SK-MEL-5 (cell line): ENCODE results near the gene S1PR3. TPM values are rescaled to one million over a fixed set of nuclear protein-coding genes. Genes with fewer than 3 reads are reported as not detected.
"Not testable (repeated sequence)": the region's sequence is repeated elsewhere in the genome, so short reads cannot be mapped to it uniquely, and the experiment has no call there.

ENCODE experiments used
- DNase-seq: peaks from one replicate; pipeline ENCODE4 v3.0.0-alpha.2; 2016; ENCODE audit warnings: low read depth, low spot score
- in situ Hi-C: cut with HindIII; loops from 2 replicates; pipeline ENCODE4 v1.10.0; 2016; ENCODE audit warnings: low sequenced_read_pairs, high pct_unique_total_duplicates, low pct_unique_long_range_greater_than_20kb
- polyA plus RNA-seq, 2 experiments: library from polyadenylated mRNA; depleted of rRNA; stranded (reverse); fragments of >200 nt; gene quantifications; 2 replicates each; pipeline ENCODE4 v1.2.3, GENCODE V29; 2015
- total RNA-seq: library from RNA; depleted of rRNA; stranded (reverse); fragments of >200 nt; shearing (Covaris generic); gene quantifications from 2 replicates; pipeline ENCODE4 v1.2.3, GENCODE V29; 2014; rRNA removed

Gene S1PR3
- 0.50 and 0.56 TPM in 2 replicates for total RNA-seq
- 0.80 and 0.93 TPM in 2 replicates for polyA plus RNA-seq (2015; cell fraction: cytosol; rRNA removed)
- polyA plus RNA-seq (2015; cell fraction: nucleus; rRNA removed): 0.50 and 2.8 TPM in 2 replicates

DNA sequence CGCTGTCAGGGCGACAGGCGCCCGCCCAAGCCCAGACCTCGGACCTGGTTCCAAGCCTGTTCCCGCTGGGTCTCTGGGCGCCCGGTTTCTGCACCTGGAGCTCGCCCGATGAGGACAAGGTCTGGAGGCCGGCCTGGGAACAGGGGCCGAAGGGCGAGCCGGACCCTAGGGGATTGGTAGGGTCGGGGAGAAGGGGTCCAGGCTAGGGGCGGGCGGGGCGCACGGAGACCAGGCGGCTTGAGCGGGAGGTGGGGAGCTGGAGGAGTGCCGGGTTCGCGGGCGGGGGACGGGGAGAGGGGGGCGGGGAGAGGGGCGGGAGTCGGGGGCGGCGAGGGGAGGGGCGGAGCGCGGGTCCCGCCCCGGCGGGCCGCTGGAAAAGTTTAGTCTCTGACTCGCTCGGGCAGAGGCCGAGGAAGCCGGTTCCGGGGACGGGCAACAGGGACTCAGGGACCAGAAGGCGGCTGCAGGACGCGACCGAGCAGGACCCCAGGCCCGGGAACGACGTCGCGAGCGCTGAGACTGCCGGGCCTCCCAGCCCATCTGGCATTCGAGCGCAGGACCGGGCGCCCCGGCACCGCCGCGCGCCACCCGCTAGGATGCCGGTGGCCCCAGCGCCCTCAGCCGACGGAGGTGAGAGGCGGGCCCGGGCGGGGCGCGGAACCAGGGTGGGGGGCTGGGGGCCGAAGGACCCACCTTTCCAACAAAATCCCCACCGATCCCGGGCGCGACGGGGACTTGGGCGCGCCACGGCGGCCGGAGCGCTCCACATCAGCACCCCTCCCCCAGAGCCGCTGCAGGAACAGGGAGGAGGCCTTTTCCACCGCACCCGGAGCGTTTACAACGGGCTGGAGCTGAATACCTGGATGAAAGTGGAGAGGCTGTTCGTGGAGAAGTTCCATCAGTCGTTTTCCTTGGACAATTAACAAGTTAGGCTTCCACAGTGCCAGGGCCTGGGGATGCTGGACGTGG is at the start of gene S1PR3:
Gene S1PR3 (plus strand): TSS at position 403 of the 969 bp plus-strand sequence. CDS start 9,733 bp downstream, outside the sequence.
- in situ Hi-C loops: no loop called here
- peak; percentile 9 for DNase-seq

DNA sequence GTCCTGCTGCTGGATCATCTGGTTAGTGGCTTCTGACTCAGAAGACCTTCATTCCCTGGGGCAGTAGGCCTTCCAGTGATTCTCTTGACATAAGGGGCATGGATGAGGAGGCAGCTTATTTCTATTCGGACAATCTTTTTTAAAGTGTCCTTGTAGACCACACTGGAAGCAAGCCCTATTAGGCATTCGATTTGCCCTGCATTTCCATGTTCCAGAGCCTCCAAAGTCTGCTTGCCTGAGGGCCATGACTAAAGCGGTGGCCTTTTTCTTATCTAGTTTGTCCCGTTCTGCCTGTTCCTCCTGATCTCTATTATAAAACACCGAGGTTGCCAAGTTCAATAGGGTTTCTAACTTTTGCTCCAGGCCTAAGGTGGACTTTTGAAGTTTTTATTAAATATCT is 49.7 kb upstream of the S1PR3 start:
- in situ Hi-C loops, DNase-seq: not testable (repeated sequence)

DNA sequence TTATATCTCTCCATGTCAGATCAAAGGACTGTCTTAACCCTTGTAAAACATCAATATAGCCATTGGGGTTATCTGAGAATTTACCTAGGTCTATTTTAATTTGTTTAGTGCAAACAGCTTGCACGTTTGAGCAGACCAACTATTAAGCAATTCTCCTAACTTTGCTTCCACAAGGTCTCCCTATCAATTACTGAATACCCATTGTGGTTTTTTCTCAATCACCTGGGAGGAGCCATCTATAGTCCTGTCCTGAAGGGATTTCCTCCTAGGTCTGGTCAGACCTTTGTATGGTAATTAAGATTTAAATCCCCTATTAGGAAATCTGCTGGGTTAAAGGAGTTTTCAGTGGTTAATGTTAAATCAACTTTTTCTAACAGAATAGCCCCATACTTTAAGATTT is 48.9 kb upstream of the S1PR3 start:
- no peak for DNase-seq
- in situ Hi-C loops: no loop called here

DNA sequence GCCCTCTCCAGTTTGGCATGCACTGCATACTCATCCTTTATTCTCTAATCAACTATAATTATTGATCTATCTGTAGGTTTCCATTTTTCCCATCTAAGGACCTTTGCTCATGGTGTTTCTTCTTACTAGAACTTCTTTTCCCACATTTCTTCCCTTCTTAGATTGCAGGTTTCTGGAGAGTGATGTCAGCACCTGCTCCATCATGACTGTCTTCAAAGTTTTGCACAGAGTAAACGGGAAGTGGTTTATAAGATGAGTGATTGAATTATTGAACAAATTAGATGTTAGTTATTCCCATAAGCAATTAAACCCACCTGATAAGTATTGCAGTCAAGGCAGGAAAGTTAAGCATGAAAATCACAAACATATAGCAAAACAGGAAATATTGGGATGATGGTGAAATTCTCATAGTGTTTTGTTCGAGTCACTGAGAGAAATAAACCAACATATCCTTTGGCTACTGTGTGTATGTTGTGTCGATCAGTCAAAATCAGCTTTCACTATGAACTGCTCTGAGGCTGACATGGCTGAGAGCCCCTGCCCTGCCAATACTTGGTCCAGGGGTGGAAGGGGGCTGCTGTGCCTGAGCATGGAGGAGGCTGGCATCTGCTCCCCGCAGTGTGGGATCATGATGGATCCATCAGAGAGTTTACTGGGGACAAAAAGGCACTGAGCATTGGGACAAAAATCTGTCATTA is 45.5 kb upstream of the S1PR3 start:
- DNase-seq: no peak
- in situ Hi-C loops: no loop called here

DNA sequence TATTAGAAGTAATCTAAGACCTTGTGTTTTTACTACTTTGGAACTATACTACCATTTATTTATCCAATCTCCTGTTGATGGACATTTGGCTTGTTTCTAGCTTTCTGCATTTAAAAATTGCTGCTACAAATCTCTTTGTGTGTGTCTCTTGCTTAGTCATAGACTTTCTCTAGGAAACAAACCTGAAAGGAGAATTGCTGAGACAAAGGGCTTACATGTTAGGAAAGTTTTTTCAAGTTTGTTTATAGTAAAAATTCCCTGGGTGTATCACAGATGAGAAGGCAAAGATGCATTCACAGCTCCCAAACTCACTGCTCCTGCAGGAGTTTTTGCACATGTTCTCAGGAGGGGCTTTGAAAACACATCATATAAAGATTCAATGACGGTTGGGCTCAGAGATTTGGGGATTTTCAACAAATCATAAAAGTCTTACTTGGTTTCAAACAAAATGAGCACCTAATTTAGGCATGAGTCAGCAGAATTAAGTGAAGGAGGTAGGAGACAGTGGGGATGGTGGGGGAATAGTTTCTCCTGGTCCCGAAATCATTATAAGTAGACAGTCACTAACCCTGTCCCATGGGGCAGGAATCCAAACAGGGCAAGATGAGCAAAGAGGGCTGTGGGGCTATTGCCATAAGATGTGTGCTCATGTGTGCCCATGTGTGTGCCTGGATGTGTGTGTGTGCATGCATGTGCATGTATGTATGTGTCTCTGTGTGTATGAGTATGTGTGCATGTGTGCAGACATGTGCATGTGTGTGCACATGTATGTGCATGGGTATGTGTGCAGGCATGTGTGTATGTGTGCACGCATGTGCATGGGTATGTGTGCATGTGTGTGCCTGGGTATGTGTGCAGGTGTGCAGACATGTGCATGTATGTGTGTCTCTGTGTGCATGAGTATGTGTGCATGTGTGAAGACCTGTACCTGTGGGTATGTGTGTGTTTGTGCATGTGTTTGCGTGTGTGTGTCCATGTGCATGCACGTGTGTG is 43.4 kb upstream of the S1PR3 start:
- in situ Hi-C loops: no loop called here
- no peak for DNase-seq

DNA sequence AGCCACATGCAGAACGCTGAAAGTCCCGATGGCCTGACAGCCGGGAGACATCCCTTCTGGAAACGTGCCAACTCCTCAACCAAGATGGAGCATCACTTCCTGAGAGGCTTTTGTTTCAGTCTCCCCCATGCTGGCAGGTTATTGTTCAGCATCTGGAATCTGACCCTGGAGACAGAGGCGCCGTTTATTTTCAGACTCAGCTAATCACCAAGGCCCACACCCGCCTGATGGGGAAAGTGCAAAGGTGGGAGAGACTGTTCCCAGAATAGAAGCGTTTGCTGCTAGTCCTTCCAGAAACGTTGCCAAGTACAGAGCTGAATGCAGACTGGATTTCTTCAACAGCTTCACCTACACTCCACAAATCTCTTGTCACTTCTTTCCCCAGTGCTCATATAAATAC is 41.8 kb upstream of the S1PR3 start:
- in situ Hi-C loops: no loop called here
- no peak for DNase-seq

DNA sequence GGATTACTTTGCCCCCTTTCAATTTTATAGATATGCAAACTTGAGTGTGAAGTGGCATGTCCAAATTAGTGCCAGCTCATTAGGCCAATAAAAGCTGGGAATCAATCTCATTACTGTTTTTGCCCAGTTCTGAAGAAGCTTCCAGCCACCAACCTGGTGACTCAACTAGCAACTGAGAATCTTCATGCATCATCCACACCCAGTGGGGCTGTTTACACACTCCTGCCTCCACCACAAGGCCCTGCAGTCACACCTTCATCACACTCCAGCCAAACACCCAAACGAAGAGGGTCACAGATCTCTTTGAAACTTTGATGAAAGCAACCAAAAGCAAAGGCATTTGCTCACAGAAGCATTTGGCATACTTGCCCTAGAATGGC is 41.3 kb upstream of the S1PR3 start:
- in situ Hi-C loops: no loop called here
- no peak for DNase-seq

DNA sequence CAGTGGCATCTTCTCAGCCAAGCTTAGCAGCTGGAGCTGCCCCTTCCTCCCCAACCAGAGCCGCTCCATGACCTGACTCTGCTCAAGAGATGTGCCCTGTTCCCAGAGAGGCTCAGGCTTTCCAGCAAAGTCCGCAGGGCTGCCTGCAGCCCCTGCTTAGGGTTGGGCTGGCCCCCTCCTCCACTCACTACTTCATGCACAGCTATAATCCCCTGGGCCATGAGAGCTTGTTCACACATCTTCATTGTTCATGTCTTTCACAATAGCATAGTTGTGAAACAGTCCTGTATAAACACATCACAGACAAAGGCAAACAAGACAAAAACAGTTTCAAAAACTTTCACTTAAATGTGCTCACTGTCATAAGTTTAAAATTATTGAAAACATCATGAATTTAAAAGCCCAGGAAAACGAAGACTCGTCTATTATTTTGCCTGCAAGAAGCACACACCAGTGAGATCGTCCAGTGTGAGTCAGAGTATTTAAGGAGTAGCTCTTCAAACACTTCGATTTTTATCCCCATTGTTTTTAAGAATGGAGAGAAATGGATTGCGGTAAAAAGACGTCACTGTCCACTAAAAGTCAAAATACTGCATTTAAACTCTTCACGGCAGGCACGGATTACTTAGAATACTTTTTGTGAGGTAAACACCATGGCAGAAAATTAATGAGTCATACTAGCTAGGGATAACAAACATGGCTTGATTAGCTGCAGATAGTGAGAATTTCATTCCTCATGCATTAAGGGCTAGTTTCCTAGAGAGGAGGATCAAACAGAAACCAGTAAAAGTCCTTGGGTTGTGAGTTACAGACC is 40.7 kb upstream of the S1PR3 start:
- in situ Hi-C loops: no loop called here
- no peak for DNase-seq

DNA sequence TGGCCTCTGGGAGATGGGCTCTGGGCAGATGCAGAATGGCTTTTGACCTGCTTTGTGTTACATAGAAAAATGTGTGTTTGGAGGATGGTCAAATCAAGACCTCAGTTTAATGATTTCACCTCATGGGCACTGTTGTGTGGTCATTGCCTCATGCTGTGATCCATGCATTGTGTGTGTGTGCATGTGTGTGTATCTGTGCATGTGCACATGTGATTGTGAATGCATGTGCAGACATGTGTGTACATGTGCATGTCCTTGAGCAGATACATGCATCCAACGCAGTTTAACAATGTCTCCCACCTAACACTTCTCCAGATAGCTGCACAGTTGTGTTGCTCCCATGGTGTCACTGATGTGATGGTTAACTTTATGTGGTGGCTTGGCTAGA is 40.1 kb upstream of the S1PR3 start:
- no peak for DNase-seq
- in situ Hi-C loops: no loop called here

DNA sequence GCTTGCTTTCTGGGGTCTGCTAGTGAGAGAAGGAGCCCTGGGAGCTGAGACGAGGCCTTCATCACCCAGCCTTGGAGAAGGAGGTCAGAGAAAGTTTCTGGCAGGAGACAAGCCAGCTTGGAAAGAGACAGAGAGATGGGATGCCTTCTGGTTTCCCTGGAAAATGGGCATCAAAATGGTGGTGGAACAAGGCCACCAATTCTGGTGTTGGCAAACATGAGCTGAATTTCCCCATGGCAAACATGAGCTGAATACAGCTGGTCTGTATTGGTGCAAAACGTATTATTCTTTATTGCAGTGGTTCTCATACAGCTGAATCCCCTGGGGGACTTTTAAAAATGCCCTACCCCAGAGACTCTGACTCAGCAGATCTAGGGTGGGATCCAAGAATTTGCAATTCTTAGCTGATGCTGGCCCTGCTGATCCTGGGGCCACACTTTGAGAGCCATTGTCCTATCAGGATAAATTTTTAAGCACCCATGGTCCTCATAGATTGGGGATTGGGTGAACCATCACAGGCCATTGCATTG is 39.1 kb upstream of the S1PR3 start:
- no peak for DNase-seq
- in situ Hi-C loops: no loop called here

DNA sequence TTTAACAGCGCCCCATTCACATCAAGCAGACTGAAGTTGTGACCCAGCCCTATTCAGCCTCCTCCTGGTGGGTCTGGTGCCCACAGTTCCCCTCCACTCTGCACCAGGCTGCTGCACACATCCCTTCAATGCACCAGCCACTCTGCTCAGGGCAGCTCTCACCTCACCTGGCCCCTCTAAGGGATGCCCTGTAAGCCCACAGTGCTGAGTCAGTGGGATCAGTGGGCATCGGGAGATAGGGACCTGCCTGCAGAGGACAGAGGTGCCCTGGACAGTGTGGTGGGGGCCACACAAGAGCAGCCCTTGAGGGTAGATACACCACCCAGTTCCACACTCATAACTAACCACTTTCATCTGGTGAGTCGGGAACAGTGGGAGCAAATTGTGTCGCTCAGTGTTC is 38.3 kb upstream of the S1PR3 start:
- in situ Hi-C loops: no loop called here
- DNase-seq: no peak

DNA sequence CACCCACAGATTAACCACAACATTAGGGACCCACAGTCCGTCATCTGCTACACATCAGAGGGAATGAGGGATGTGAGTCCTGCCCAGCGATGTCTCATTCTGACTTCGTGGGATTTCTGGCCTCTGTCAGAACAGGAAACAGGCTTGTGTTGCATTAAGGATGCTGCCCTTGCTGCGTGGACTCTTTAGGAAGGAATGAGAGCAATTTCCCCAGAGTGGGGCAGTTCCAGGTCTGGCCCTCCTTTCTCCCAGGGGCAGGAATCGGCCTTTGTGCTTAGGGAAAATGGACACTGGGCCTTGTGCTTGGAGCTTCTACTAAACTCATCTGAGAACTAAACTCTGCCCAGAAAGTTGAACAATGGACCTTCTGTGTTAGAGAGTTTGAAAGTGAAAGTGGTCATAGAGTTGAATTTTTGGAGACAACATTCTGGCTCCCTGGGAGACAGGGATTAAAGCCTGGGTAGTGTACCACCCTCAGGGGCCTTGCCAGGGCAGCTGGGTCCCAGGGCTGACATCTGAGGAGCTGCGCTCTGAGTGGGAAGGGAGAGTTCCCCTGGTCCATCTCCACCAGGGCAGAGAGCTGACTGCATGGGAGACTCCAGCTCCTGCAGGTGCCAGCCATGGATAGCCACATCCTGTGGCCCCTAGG is 37.8 kb upstream of the S1PR3 start:
- DNase-seq: peak; percentile 61
- in situ Hi-C loops: no loop called here

DNA sequence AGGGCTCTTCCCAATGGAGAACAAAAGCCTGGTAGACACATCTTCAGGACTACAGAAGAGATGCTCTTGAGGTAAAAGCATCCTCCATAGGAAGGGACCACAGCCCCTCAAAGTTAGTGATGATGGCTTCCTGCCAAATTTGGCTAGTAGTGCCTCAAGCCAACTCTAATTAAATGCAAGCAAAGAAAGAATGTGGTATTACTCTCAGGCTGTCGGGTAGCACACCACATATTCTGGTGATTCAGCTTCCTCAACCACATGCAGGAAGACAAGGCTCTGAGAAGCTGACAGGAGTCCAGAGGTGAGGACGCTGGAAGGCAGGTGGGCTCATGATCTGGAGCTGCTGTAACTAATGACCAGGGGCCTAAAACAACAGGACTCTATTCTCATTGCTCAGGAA is 37.2 kb upstream of the S1PR3 start:
- no peak for DNase-seq
- in situ Hi-C loops: no loop called here

DNA sequence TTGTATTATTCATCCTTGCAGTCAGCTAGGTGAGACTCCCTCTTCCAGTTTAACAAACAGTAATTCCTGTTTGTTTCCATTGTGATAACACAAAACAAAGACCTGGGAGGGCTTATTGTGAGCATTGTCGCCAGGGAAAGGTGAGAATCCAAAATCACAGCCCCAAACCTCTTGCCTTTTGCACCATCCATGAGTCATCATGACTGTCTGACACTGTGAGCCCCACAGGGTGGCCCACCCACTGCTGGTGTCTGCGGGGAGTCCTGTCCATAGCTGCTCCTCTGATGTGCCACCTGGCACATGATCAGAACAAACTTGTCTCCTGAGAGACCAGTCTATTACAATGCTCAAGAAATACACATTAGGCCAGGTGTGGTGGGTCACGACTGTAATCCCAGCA is 33.7 kb upstream of the S1PR3 start:
- no peak for DNase-seq
- in situ Hi-C loops: no loop called here

DNA sequence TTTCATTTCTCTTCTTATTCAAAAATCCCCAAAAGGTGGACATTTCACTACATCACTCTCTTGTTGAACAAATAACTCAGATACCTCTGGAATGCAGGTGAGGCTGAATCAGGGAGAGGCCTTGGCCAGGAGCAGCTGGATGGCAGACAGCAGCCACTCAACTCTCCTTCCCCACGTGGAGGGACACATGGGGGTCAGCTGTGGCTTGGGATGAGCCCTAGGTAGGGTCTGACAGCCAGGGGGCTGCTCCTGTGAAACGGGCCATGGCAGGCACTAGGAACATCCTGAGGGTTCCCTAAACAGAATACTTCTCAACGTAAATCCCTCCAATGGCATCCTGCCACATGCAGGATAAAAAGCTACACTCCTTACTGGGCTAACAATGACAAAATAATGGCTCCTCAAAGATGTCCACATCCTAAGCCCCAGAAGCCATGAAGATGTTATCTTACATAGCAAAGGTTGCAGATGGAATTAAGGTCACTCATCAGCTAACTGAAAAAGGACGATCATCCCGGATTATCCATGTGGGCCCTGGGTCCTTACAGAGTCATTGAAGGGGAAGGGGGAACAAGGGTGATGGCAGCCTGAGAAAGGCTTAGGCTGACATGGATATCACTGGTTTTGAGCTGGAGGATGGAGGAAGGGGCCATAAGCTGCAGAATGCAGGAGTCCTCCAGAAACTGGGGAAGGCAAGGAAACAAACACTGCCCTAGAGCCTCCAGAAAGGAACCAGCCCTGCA is 31.4 kb upstream of the S1PR3 start:
- in situ Hi-C loops: no loop called here

DNA sequence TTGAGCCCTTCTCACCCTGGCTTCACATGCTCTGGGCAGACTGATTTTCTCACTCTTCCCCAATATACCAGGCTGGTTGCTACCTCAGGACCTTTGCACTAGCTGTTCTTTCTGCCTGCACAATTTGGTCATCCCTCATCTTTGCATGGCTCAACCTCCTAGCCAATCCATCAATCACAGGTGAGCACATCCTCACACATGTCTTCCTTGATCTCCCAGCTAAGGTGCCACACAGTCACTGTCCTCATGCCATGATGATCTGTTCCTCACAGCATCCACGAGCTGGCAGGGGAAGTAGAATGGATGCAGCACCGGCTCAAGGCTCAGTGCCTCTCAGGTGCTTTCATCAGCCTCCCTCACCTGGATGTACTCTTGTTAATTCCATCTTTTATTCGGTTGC is 30.6 kb upstream of the S1PR3 start:
- in situ Hi-C loops: no loop called here
- DNase-seq: no peak

More for the DNA sequence above, 31.4 kb upstream of the S1PR3 start:
- DNase-seq: no peak
